GDM1 (cell line): Measurements from ENCODE around the gene HEMK1.
A peak's percentile ranks its signal among the peaks of the same experiment; 100 is the strongest.

Source experiments
- DNase-seq: peaks from one replicate; lab custom pipeline; 2025; lab: John Stamatoyannopoulos, UW

HEMK1 gene

DNA sequence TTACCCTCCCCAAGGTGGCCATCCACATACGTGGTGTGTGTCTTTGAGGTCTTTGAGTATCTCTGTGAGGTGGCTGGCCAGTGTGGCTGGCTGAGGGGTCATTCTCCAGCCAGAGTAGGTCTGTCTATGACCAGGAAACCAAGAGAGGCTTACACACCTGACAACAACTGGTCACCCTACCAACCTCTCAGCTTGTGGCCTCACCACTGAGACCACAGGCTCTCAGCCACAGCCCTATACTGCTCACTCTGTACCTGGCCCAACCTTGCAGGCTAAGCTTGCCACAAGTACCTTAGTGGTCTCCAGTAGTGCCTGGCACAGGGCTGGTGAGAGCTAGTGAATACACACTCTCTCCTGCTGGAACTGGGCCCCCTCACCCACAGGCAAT lies 5.1 kb downstream of the HEMK1 start:
- DNase-seq, result no peak

DNA sequence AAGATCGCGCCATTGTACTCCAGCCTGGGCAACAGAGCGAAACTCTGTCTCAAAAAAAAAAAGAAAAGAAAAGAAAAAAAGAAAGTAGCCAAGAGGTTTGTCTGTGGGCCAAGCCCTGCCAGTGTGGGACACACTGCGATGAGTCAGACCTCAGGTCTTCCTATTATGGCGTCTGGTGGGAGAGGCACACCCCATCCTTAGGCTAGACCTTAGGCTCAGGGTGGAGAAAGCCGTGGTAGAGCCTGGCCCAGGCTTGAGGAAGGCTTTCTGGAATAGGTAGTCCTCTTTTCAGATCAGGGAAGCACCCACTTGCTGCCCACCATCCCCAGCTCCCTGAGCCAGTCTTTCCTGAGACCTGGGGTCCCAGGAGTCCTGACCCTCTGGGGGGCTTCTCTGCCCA lies 6.0 kb downstream of the HEMK1 start:
- no peak for DNase-seq

DNA sequence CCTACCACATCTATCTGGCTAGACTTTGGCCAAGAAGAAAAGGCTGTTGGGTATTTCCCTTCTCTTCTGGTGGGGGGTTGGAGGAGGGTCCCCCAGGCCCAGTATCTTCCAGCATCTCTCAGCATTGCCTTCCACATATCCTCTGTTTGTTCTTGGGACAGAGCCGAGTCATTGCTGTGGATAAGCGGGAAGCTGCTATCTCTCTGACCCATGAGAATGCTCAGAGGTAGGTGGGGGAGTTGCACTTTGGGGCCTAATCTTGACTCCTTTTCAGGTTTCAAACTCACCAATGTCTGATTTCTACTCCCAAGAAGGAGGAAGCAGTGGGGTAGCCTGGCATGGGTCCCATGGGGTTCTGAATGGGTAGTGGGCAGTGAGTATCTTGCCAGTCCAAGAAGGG lies 8.0 kb downstream of the HEMK1 start:
- DNase-seq, result no peak

DNA sequence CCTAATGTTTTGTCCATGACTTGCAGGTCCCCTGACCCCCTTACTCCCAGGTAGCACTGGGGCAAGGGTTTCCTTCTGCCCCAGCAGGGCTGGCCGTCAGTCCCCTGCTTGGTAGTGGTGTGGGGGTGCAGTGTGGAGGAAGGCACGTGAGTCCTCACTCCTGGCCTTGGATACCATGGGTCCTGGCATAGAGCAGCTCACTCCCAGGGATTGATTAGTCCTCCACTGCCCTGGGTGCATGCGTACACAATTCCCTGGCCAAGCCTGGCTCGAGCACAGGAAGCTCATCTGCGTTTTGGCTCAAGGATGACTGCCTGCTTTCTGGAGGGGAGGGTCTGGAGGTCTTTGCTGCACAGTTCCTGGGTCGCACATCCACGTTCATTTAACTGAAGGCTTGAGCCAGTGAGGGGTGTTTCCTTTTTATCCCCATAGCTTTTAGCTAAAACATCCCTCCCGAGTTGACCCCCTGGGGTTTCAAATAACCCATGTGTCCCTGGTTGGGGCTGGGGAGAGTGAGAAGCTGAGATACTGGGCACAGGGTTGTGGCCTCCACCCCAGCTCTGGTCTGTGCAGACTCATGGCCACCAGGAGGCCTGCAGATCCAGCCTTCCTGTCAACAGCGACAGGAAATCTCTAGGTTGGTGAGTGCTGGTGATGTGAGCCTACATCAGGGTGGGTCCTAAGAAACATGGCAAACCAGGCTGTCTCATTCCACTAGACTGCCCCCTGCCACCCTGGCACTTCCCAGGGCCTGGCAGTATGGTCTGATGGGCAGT lies 11.5 kb downstream of the HEMK1 start:
- no peak for DNase-seq

DNA sequence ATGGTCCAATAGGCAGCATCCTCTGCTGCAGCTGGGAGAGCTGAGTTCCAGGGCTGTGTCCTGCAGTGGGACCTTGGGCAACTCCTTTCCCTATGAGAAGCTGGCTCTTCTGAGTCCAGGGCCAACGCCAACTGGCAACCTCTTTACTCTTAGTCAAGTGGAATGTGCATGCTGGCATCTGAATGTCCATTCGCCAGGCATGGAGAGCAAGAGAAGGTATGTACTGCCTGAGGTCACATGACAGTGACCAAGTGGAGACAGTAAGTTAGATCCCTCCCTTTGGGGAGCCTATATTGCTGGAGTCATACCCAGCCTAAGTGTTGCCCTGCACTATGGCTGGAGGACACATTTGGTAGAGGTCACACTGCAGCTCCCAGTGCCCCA lies 12.1 kb downstream of the HEMK1 start:
- DNase-seq, result no peak

DNA sequence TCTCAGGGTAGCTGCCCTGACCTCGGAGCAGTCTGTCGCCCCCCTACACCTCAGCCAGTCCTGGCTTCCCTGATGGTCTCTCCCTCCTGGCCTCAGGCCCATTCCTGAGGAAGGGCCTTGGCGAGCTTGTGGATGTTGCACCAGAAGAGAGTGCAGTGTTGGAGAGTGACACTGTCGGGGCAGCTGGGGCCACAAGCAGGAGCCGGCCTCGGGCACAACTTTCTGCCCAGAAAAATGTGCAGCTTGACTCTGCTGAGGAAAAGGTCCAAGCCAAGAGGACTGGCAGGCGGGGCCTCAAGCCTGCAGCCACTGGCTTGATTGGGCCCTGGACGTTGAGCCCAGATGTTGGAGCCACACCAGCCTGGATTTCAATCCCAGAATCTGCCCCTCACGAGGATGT lies 12.8 kb downstream of the HEMK1 start:
- DNase-seq, result no peak

DNA sequence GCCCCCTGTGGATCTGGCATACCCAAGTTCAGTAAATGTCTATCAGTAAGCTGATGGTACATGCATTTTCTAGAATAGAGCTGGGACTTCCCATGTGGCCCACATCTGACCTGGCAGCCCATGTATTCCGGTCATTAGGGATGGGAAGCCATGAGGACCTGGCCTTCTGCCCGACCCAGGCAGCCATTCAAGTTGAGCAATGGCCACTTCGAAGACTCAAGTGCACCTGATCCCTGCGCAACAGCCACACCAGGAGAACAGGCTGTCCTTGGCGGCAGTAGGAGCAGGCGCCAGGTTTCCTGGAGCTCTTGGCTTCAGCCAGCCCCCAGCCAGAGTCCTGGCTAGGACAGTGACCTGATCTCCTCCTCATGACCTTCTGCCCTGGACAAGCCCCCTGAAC lies 14.6 kb downstream of the HEMK1 start:
- no peak for DNase-seq

DNA sequence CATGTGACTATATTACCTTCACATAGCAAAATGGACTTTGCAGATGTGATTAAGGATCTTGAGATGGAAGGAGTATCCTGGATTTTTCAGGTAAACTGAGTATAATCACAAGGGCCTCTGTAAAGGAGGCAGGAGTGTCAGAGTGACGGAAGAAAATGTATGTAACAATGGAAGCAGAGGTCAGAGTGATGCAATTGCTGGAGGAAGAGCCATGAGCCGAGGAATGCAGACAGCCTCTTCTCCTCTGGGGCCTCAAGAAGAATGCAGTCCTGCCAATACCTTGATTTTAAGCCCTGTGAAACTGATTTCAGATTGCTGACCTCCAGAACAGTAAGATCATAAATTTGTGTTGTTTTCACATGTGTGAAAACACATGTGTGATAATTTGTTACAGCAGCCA lies 15.1 kb downstream of the HEMK1 start:
- DNase-seq, result no peak

DNA sequence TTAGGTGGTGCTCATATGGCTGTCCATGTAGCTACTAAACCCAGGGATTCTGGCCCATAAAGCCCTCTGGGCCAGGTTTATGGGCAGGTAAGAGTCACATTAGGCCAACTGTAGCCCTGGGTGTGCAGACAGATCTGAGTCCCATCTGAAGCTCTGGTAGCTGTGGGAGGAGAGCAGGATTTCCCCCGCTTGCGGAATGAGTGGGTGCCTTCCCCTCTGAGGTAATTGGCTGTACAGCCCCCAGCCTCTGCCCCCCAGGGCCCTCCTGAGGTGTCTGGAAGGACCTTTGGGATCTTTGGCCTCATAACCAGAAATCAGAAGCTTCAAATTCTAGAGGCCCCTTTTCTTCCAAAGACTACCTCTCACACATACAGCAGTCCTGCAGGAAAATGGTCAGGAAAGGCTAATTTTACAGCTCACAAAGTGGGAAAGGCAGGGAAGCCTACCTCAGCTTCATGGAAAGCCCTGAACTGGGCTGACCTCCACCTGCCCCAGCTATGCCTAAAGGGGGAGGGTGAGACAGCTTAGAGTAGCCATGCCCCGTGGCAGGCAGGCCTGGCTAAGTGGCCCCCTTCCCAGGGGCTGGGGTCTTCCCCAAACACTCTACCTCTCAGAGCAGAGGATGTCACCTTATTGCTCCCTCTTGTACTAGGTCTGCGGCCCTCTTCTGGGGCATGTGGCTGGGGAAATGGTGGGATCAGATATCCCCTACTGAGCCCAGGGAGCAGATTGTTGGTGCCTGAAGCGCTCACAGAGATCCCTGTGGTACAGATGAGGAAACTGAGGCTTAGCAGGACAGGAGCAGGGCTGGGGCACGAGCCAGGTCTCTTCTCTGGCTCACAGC lies 16.8 kb downstream of the HEMK1 start:
- DNase-seq, result no peak

DNA sequence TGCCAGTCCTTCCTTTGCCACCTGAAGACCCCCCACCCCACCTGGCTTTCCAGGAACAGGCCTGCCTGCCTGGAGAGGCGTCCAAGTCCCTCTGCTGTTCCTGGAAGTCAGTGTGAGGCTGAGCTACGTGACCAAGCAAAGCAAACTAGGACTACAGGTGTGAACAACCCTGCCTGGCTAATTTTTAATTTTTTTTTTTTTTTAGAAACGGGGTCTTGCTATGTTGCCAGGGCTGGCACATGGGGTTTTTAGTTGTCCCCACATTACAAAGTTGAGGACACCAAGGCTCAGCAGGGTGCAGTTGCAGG lies 17.4 kb downstream of the HEMK1 start:
- DNase-seq, result no peak

DNA sequence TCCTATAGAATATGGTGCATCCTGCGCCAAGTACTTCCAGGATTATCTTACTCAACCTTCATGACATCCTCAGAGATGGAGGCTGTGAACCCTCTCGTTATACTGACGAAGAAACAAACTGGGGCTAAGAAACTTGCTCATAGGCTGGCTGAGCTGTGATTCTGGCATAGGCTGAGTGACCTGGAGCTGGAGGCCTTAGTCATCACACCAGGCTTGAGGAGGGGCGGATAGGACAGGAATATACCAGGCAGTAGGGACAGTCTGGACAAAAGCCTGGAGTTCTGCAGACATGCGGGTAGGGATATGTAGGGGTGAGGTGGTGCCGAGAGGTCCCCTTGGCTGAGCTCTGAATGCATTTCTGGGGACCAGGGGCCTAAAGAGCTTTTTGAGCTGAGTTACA lies 18.1 kb downstream of the HEMK1 start:
- DNase-seq, result no peak

DNA sequence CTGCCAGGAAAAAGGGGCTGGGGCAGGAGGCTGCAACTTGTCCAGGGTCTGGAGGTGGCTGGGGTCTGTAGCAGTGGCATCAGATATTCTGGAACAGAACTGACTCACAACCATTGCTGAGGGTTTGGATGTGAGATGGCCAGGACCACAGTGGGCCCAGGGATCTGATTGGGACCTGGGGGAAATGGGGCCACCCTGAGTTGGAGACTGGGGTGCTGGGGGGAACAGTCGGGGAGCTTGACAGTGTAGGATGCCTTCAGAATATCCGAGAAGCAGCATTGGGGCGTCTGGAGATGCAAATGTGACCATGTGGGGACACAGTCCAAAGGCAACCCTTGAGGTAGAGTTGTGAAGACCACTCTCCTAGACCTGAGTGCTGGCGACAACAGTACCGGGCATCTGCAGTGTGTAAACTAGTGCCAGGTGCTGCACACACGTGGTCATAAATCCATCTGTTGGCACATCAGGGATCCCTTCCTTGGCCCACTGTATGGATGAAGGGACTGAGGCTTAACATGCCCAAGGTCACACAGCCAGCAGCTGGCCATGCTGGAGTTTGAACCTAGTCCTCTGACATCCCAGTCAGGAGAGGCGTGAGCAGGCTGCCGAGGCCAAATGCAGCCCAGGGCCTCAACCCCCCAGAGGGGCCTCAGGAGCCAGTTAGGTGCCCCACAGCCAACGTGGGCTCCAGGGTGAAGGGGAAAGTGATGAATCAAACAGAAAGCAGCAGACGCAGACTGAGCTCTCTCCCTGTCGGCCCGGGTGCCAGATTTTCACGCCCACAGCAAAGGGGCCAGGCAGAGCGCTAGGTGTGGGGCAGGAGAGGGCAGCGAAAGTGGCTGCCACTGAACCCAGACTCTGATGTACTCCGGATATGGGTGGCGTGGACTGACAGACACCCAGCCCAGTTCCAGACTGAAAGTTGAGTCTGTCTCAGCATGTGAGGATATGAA lies 18.8 kb downstream of the HEMK1 start:
- no peak for DNase-seq

DNA sequence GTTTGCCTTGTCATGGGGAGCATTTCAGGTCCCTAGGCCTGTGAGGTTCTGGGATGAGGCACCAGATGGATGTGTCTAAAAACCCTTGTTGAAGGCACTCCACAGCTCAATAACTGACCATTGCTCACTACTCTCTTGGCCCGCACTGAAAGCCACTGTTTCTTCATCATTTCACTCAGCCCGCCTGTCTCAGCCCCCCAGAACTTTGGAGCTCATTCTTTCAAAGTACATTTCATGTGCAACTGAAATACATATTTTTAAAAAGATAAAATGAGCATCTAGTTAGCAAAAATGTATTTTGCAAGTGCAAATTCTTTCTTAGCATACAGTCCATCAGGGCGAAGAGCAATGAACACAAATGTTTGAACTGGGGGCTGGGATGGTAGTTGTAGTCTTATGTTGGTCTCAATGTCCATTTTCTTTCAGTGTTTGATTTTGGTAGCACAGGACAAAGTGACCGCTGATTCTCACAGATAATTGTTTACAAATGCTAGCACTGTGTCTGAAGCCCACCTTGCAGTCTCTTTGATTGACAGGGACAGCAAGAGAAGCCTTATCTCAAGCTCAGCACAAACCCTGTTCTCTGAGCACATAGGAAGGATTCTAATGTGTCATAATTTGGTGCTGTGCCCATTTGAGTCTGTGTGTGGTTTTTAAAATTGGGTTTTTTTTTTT lies 19.6 kb downstream of the HEMK1 start:
- DNase-seq, result no peak

DNA sequence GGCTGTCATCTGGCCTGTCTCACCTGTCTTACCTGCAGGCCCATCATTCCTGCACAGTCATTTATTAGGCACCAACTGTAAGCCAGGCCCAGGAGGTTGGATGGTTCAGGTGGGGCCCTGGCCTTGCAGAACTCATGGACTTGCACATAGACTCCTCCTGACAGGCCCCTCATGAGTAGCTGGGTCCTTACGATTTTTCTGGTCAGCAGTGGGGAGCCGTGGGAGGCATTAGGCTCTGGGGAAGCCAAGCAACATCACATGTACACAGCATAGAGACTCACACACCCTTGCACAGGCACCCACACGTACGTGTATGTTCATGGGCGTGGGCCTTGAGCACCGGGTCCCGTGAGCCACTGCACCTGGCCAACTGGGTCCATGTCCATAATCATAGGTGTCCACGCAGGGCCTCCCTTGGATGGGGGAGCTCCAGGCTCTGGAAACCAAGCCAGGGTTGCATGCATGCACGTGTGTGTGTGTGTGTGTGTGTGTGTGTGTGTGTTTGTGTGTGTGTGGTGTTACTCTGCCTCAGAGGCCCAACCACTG lies 21.9 kb downstream of the HEMK1 start:
- no peak for DNase-seq

DNA sequence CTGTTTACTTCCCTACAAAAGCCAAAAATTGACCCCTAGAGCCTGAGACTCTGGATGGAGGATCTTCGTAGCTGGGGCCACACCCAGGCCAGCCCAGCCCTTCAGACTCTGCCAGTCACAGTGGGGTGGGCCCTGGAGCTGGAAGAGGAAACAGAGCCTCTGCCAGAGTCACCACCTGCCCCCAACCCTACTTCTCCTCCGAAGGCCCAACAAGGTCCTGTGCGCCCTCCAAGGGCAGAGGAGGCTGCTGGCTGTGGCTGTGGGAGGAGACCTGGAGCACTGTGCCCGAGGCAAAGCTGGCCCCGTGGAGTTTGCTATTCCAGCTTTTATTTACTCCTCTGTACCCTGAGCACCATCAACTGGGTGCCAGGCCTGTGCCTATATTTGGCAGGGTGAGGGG lies 23.2 kb downstream of the HEMK1 start:
- peak; percentile 76 for DNase-seq

DNA sequence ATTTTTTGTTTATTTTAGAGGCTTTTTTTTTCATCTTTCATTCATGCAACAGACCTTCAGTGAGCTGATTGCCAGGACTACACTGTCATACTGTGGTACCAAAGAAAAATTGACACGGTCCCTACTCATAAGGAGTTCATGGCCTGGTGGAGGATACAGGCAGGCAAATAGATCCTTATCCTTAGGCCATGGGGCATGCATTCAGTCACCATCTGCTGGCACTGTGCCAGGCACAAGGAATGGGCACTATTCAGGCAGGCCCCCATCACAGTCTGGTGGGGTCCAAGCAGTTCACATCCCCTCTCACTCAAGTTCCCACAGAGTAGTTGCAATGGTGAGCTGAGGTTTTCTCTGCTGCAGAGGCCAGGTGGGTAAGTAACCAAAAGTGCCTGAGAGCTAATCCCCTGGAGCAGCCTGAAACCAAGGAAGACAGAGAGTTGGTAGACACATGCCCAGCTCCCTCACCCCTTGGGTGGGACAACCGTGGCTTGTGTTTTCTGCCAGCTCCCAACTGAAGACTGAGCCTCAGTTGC lies 25.0 kb downstream of the HEMK1 start:
- no peak for DNase-seq

DNA sequence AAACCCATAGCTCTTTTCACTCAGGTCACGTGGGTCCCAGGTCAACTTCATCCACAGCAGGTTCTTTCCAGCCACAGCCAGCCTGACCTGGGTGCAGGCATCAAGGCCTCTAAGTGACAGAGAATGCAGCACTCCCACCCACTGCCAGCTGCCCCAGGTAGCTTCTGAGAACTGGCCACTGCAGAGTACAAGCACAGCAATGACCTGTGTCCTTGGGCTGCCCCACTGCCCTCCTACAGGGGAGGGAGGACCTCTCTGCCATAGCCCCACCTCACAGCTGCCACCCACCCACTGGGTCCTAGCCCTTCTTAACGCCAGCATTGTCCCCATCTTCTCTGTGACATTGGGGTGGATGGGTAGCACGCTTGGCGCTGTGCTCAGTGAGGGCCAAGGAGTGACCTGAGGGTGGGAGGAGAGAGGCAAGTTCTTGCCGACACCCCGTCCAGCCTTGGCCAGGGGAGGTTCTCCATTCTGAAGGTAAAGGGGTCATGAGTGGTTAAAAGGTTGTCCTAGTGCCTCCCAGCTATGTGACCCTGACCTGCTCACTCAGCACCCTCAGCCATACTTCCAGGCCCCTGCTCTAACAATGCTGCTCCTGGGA lies 29.9 kb downstream of the HEMK1 start:
- no peak for DNase-seq

DNA sequence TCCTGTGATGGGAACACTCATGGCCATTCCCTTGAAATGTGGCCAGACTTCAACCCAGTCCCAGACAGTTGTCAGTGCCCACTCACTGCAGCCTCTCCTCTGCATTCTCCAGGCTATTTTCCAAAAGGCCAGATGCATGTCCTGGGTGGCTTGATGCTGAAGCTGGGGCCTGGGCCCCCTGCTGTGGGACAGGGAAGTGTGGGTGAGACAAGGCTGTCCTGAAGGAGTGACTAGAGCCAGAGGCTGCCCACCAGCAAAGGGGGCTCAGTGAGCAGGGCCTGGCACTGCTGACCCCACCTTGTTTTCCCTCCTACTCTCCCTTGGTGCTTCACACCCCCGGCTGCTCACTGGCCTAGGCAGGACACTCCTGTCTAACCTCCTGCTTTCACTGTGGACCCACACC lies 30.4 kb downstream of the HEMK1 start:
- DNase-seq, result no peak

DNA sequence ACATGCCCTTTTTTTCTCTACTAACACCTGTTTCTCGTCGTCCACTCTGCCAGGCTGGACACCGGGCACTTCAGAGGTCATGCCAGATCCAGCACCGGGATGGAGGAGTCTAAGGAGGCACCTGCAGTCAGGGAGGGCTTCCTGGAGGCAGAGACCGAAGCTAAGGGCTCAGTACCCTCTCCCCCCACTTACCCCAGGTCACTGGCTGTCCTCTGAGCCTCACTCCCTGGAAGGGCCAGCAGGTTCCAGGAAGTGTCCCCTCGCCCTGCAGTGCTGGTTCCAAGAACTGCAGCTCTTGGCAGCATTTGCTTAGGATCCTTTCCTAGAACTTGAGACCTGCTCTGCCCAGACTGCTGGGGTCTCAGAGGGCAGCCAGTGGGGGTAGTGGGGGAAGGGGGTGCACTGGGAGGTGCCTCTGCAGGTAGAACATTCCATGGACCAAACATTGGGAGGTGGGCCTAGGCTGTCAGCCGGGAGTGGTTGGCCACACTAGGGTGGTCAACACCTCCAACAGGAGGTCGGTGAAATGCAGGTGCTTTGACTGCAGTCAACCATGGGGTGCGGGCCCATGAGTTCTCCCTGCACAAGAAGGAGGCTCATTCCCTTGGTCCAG lies 30.9 kb downstream of the HEMK1 start:
- DNase-seq, result no peak

DNA sequence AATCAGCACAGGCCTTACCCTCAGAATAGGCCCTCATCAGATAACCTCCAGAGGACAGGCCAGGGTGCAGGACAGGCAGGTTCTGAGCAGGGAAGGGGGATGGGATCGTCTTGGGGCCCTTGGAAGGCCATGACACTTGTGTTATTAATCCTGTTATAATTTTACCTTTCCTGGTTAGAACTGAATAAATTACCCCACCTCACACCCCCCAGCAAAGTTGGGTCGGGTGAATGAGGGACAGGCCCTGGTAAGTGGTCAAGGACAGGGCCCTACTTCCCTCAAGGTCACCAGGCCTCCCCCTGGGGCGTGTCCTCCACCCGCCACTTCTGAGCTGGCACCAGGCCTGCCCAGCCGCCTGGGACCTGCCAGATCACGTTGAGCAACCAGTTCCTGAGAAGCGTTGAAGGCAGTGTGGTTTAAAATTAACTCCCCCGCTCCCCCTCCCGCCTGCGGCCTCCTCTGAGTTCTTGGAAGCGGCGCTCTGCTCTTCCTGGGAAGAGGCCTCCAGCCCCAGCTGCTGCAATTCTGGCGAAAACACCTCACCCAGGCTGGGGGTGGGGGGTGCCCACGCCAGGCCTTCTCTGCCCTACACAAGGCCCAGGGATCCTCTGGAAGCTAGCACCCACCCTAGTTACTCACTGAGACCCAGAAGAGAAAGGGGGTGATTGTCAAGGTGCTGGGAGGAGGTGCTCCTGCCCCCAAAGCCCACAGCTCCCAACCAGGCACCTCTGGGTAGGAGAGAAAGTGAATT lies 31.7 kb downstream of the HEMK1 start:
- DNase-seq, result peak; percentile 90
